T-helper 2 cell treated with Interferon-gamma antibody and Interleukin-4, amounts not matched to agents 5 μg/mL and 100 μg/mL, for 36 hours (primary cell): ENCODE data around the gene GRIN2A.

Experiments
- DNase-seq: peaks from one replicate; pipeline ENCODE4 v3.0.0; 2021; ENCODE audit warnings: low spot score
- H3K27ac Mint-ChIP-seq: one replicate; pipeline ENCODE4 v1.8.0; 2021; ENCODE audit warnings: mild to moderate bottlenecking, mixed read lengths
- H3K27me3 Mint-ChIP-seq: one replicate; pipeline ENCODE4 v1.8.0; 2021; ENCODE audit warnings: low read depth, mixed read lengths
- H3K36me3 Mint-ChIP-seq: one replicate; pipeline ENCODE4 v1.8.0; 2021; ENCODE audit warnings: low read depth, mixed read lengths
- H3K4me1 Mint-ChIP-seq: one replicate; pipeline ENCODE4 v1.8.0; 2021; ENCODE audit warnings: low read depth, mixed read lengths
- H3K4me3 Mint-ChIP-seq: one replicate; pipeline ENCODE4 v1.8.0; 2022; ENCODE audit warnings: mild to moderate bottlenecking, moderate library complexity, mixed read lengths
- H3K9me3 Mint-ChIP-seq: one replicate; pipeline ENCODE4 v1.8.0; 2021; ENCODE audit warnings: mixed read lengths

The GRIN2A gene

GRCh38 chr16:10205688-10206087, 23.5 kb upstream of the GRIN2A start:
- no peaks in the 10 kb centered on the region for H3K4me1 Mint-ChIP-seq
- H3K27me3 Mint-ChIP-seq = no peaks in the 10 kb centered on the region
- H3K4me3 Mint-ChIP-seq = no peak overlapping the region
- peaks cover 5% of the 10 kb centered on the region for H3K9me3 Mint-ChIP-seq
- no peaks in the 10 kb centered on the region for H3K36me3 Mint-ChIP-seq
- DNase-seq = no peak
- no peak overlapping the region for H3K27ac Mint-ChIP-seq

GRCh38 chr16:10202649-10203048, 20.4 kb upstream of the GRIN2A start:
- Mint-ChIP-seq H3K27me3 (no peaks in the 10 kb centered on the region), H3K4me1 (no peaks in the 10 kb centered on the region), H3K27ac (no peak overlapping the region), H3K36me3 (no peaks in the 10 kb centered on the region), H3K9me3 (peaks cover 5% of the 10 kb centered on the region), H3K4me3 (no peak overlapping the region)
- DNase-seq = no peak

GRCh38 chr16:10200637-10201586, 18.7 kb upstream of the GRIN2A start:
- Mint-ChIP-seq H3K27me3 (no peaks in the 10 kb centered on the region), H3K36me3 (no peaks in the 10 kb centered on the region), H3K27ac (no peak overlapping the region), H3K4me1 (no peaks in the 10 kb centered on the region), H3K4me3 (no peak overlapping the region), H3K9me3 (peaks cover 5% of the 10 kb centered on the region)
- no peak for DNase-seq

- H3K9me3 Mint-ChIP-seq = no peaks in the 10 kb centered on the region
- no peaks in the 10 kb centered on the region for H3K27me3 Mint-ChIP-seq
- H3K27ac Mint-ChIP-seq = no peak overlapping the region
- no peaks in the 10 kb centered on the region for H3K36me3 Mint-ChIP-seq
- no peak overlapping the region for H3K4me3 Mint-ChIP-seq
- H3K4me1 Mint-ChIP-seq = no peaks in the 10 kb centered on the region
- no peak for DNase-seq
Observed at GRCh38 chr16:10196999-10197398, 14.8 kb upstream of the GRIN2A start.

GRCh38 chr16:10191096-10191495, 8.9 kb upstream of the GRIN2A start:
- H3K27me3 Mint-ChIP-seq = no peaks in the 10 kb centered on the region
- no peaks in the 10 kb centered on the region for H3K4me1 Mint-ChIP-seq
- no peaks in the 10 kb centered on the region for H3K36me3 Mint-ChIP-seq
- H3K9me3 Mint-ChIP-seq = no peaks in the 10 kb centered on the region
- no peak overlapping the region for H3K27ac Mint-ChIP-seq
- no peak for DNase-seq
- H3K4me3 Mint-ChIP-seq = no peak overlapping the region

GRCh38 chr16:10189861-10190390, 7.7 kb upstream of the GRIN2A start:
- Mint-ChIP-seq H3K4me3 (no peak overlapping the region), H3K36me3 (no peaks in the 10 kb centered on the region), H3K27ac (no peak overlapping the region), H3K4me1 (no peaks in the 10 kb centered on the region), H3K27me3 (peaks cover 5% of the 10 kb centered on the region), H3K9me3 (no peaks in the 10 kb centered on the region)
- DNase-seq = no peak

GRCh38 chr16:10188236-10188635, 6.0 kb upstream of the GRIN2A start:
- H3K9me3 Mint-ChIP-seq = no peaks in the 10 kb centered on the region
- no peak overlapping the region for H3K4me3 Mint-ChIP-seq
- H3K27ac Mint-ChIP-seq = no peak overlapping the region
- H3K27me3 Mint-ChIP-seq = peaks cover 22% of the 10 kb centered on the region
- H3K4me1 Mint-ChIP-seq = peaks cover 1% of the 10 kb centered on the region
- DNase-seq = no peak
- H3K36me3 Mint-ChIP-seq = no peaks in the 10 kb centered on the region

- peak; percentile 29 for DNase-seq
- H3K4me1 Mint-ChIP-seq = peaks cover 3% of the 10 kb centered on the region
- no peak overlapping the region for H3K27ac Mint-ChIP-seq
- H3K4me3 Mint-ChIP-seq = no peak overlapping the region
- H3K9me3 Mint-ChIP-seq = no peaks in the 10 kb centered on the region
- peaks cover 41% of the 10 kb centered on the region for H3K27me3 Mint-ChIP-seq
- no peaks in the 10 kb centered on the region for H3K36me3 Mint-ChIP-seq
Observed at GRCh38 chr16:10181196-10182162, 749 bp downstream of the GRIN2A start.

- Mint-ChIP-seq H3K36me3 (no peaks in the 10 kb centered on the region), H3K4me3 (no peak overlapping the region), H3K27ac (no peak overlapping the region), H3K9me3 (no peaks in the 10 kb centered on the region), H3K27me3 (peaks cover 41% of the 10 kb centered on the region), H3K4me1 (peaks cover 3% of the 10 kb centered on the region)
- no peak for DNase-seq
Observed at GRCh38 chr16:10180771-10181163, 1.5 kb downstream of the GRIN2A start.

- Mint-ChIP-seq H3K9me3 (no peaks in the 10 kb centered on the region), H3K27me3 (peaks cover 38% of the 10 kb centered on the region), H3K36me3 (no peaks in the 10 kb centered on the region), H3K27ac (no peak overlapping the region), H3K4me1 (peaks cover 3% of the 10 kb centered on the region), H3K4me3 (no peak overlapping the region)
- no peak for DNase-seq
Observed at GRCh38 chr16:10180042-10180770, 2.0 kb downstream of the GRIN2A start.

GRCh38 chr16:10178526-10178925, 3.7 kb downstream of the GRIN2A start:
- no peaks in the 10 kb centered on the region for H3K36me3 Mint-ChIP-seq
- no peak overlapping the region for H3K4me3 Mint-ChIP-seq
- no peak overlapping the region for H3K27ac Mint-ChIP-seq
- H3K27me3 Mint-ChIP-seq = peaks cover 21% of the 10 kb centered on the region
- peaks cover 3% of the 10 kb centered on the region for H3K4me1 Mint-ChIP-seq
- no peak for DNase-seq
- no peaks in the 10 kb centered on the region for H3K9me3 Mint-ChIP-seq

- Mint-ChIP-seq H3K4me1 (peaks cover 2% of the 10 kb centered on the region), H3K27ac (no peak overlapping the region), H3K4me3 (no peak overlapping the region), H3K27me3 (peaks cover 19% of the 10 kb centered on the region), H3K36me3 (no peaks in the 10 kb centered on the region), H3K9me3 (no peaks in the 10 kb centered on the region)
- DNase-seq = no peak
Observed at GRCh38 chr16:10178080-10178479, 4.1 kb downstream of the GRIN2A start.

- DNase-seq = no peak
- no peaks in the 10 kb centered on the region for H3K36me3 Mint-ChIP-seq
- no peaks in the 10 kb centered on the region for H3K27me3 Mint-ChIP-seq
- H3K27ac Mint-ChIP-seq = no peak overlapping the region
- H3K4me3 Mint-ChIP-seq = no peak overlapping the region
- no peaks in the 10 kb centered on the region for H3K4me1 Mint-ChIP-seq
- no peaks in the 10 kb centered on the region for H3K9me3 Mint-ChIP-seq
Observed at GRCh38 chr16:10172848-10173655, 9.2 kb downstream of the GRIN2A start.
